HUES6 (cell line): ENCODE measurements around the gene SLC13A5.

ENCODE experiments used
- H3K27ac ChIP-seq: 2 replicates; pipeline ENCODE4 v1.7.0; 2013; ENCODE audit warnings: low read depth, mild to moderate bottlenecking, low read length, inconsistent platforms
- H3K27me3 ChIP-seq: 2 replicates; pipeline ENCODE4 v1.6.1; 2013; ENCODE audit warnings: low read length; ENCODE audit not compliant: control insufficient read depth, insufficient read depth
- H3K36me3 ChIP-seq: 2 replicates; pipeline ENCODE4 v1.6.1; 2013; ENCODE audit warnings: low read length; ENCODE audit not compliant: control insufficient read depth, insufficient read depth
- H3K4me1 ChIP-seq: 2 replicates; pipeline ENCODE4 v1.6.1; 2013; ENCODE audit warnings: low read length; ENCODE audit not compliant: control insufficient read depth, insufficient read depth
- H3K4me3 ChIP-seq: 2 replicates; pipeline ENCODE4 v1.5.1; 2013; ENCODE audit warnings: low read depth, low read length
- H3K9ac ChIP-seq: one replicate; pipeline ENCODE4 v1.6.1; 2013; ENCODE audit warnings: mild to moderate bottlenecking, low read length
- H3K9me3 ChIP-seq: 2 replicates; pipeline ENCODE4 v1.6.1; 2013; ENCODE audit warnings: low read depth, low read length; ENCODE audit not compliant: control insufficient read depth, insufficient read depth

Gene SLC13A5

GRCh38 chr17:6676802-6677157 is 36.4 kb downstream of the SLC13A5 start:
- Histone ChIP-seq H3K27ac (no peak overlapping the region), H3K36me3 (no peaks in the 10 kb centered on the region), H3K9me3 (no peaks in the 10 kb centered on the region), H3K9ac (no peak overlapping the region), H3K4me3 (no peak overlapping the region), H3K27me3 (no peaks in the 10 kb centered on the region), H3K4me1 (peaks cover 12% of the 10 kb centered on the region; the same call in 1 of the 2 replicates)

GRCh38 chr17:6675201-6675825 is 37.9 kb downstream of the SLC13A5 start:
- Histone ChIP-seq H3K4me1 (peaks cover 12% of the 10 kb centered on the region; the same call in 1 of the 2 replicates), H3K9ac (no peak overlapping the region), H3K27ac (no peak overlapping the region), H3K27me3 (no peaks in the 10 kb centered on the region), H3K36me3 (no peaks in the 10 kb centered on the region), H3K9me3 (no peaks in the 10 kb centered on the region), H3K4me3 (no peak overlapping the region)

GRCh38 chr17:6674586-6674985 is 38.6 kb downstream of the SLC13A5 start:
- no peak overlapping the region for H3K9ac ChIP-seq
- no peak overlapping the region for H3K27ac ChIP-seq
- no peaks in the 10 kb centered on the region for H3K27me3 ChIP-seq
- no peaks in the 10 kb centered on the region for H3K9me3 ChIP-seq
- peaks cover 12% of the 10 kb centered on the region; the same call in 1 of the 2 replicates for H3K4me1 ChIP-seq
- H3K36me3 ChIP-seq: no peaks in the 10 kb centered on the region
- H3K4me3 ChIP-seq: no peak overlapping the region

- Histone ChIP-seq H3K9me3 (no peaks in the 10 kb centered on the region), H3K27ac (no peak overlapping the region), H3K27me3 (no peaks in the 10 kb centered on the region), H3K9ac (no peak overlapping the region), H3K36me3 (no peaks in the 10 kb centered on the region), H3K4me1 (peaks cover 5% of the 10 kb centered on the region; the same call in 1 of the 2 replicates), H3K4me3 (no peak overlapping the region)
Measured at GRCh38 chr17:6671431-6671830, 41.7 kb downstream of the SLC13A5 start.

GRCh38 chr17:6670999-6671398 is 42.2 kb downstream of the SLC13A5 start:
- H3K9ac ChIP-seq: no peak overlapping the region
- H3K36me3 ChIP-seq: no peaks in the 10 kb centered on the region
- no peak overlapping the region for H3K27ac ChIP-seq

GRCh38 chr17:6670571-6670970 is 42.6 kb downstream of the SLC13A5 start:
- Histone ChIP-seq H3K4me1 (no peaks in the 10 kb centered on the region), H3K27me3 (no peaks in the 10 kb centered on the region), H3K27ac (no peak overlapping the region), H3K36me3 (no peaks in the 10 kb centered on the region), H3K9me3 (no peaks in the 10 kb centered on the region), H3K4me3 (no peak overlapping the region), H3K9ac (no peak overlapping the region)

More at GRCh38 chr17:6670999-6671398, 42.2 kb downstream of the SLC13A5 start:
- peaks cover 1% of the 10 kb centered on the region; the same call in 1 of the 2 replicates for H3K4me1 ChIP-seq
- no peak overlapping the region for H3K4me3 ChIP-seq
- no peaks in the 10 kb centered on the region for H3K27me3 ChIP-seq
- H3K9me3 ChIP-seq: no peaks in the 10 kb centered on the region

- no peak overlapping the region for H3K27ac ChIP-seq
- H3K4me1 ChIP-seq: no peaks in the 10 kb centered on the region
Measured at GRCh38 chr17:6669479-6670212, 43.5 kb downstream of the SLC13A5 start.

GRCh38 chr17:6668727-6669425 is 44.3 kb downstream of the SLC13A5 start:
- Histone ChIP-seq H3K9ac (no peak overlapping the region), H3K4me1 (no peaks in the 10 kb centered on the region), H3K27ac (no peak overlapping the region)

More at GRCh38 chr17:6669479-6670212, 43.5 kb downstream of the SLC13A5 start:
- Histone ChIP-seq H3K36me3 (no peaks in the 10 kb centered on the region), H3K27me3 (peaks cover 4% of the 10 kb centered on the region; the same call in 1 of the 2 replicates), H3K9ac (no peak overlapping the region), H3K4me3 (no peak overlapping the region), H3K9me3 (no peaks in the 10 kb centered on the region)

GRCh38 chr17:6668219-6668618 is 45.0 kb downstream of the SLC13A5 start:
- Histone ChIP-seq H3K27me3 (peaks cover 4% of the 10 kb centered on the region; the same call in 1 of the 2 replicates), H3K9ac (no peak overlapping the region), H3K4me1 (no peaks in the 10 kb centered on the region), H3K27ac (no peak overlapping the region), H3K36me3 (no peaks in the 10 kb centered on the region), H3K9me3 (no peaks in the 10 kb centered on the region), H3K4me3 (no peak overlapping the region)

More at GRCh38 chr17:6668727-6669425, 44.3 kb downstream of the SLC13A5 start:
- Histone ChIP-seq H3K4me3 (no peak overlapping the region), H3K36me3 (no peaks in the 10 kb centered on the region), H3K27me3 (peaks cover 4% of the 10 kb centered on the region; the same call in 1 of the 2 replicates), H3K9me3 (no peaks in the 10 kb centered on the region)

GRCh38 chr17:6667516-6667915 is 45.7 kb downstream of the SLC13A5 start:
- Histone ChIP-seq H3K4me1 (no peaks in the 10 kb centered on the region), H3K9me3 (no peaks in the 10 kb centered on the region), H3K9ac (no peak overlapping the region), H3K4me3 (no peak overlapping the region), H3K27me3 (peaks cover 4% of the 10 kb centered on the region; the same call in 1 of the 2 replicates), H3K36me3 (no peaks in the 10 kb centered on the region), H3K27ac (no peak overlapping the region)

GRCh38 chr17:6666557-6666956 is 46.6 kb downstream of the SLC13A5 start:
- Histone ChIP-seq H3K27me3 (peaks cover 4% of the 10 kb centered on the region; the same call in 1 of the 2 replicates), H3K36me3 (no peaks in the 10 kb centered on the region)

More at GRCh38 chr17:6666557-6666956, 46.6 kb downstream of the SLC13A5 start:
- no peaks in the 10 kb centered on the region for H3K9me3 ChIP-seq
- no peak overlapping the region for H3K4me3 ChIP-seq
- no peak overlapping the region for H3K9ac ChIP-seq
- H3K27ac ChIP-seq: no peak overlapping the region
- H3K4me1 ChIP-seq: no peaks in the 10 kb centered on the region
